ENCODE measurements around the gene SEMA5A. TPM values are rescaled to one million over a fixed set of nuclear protein-coding genes. Genes with fewer than 3 reads are reported as not detected.

SEMA5A gene
- total RNA-seq, 1 experiment from 2014 or later: 34.3 TPM

- Mint-ChIP-seq H3K9me3 (ENCODE audit: unreplicated experiment) (no peaks in the 10 kb centered on the region), H3K4me1 (ENCODE audit: low read depth, unreplicated experiment) (no peaks in the 10 kb centered on the region), H3K27me3 (ENCODE audit: insufficient read depth, unreplicated experiment) (no peaks in the 10 kb centered on the region), H3K27ac (ENCODE audit: unreplicated experiment) (no peak overlapping the region), H3K36me3 (ENCODE audit: insufficient read depth, unreplicated experiment) (no peaks in the 10 kb centered on the region), H3K4me3 (ENCODE audit: unreplicated experiment) (no peak overlapping the region)
- DNase-seq: no peak
- no peaks in the 10 kb centered on the region for H3K27me3 ChIP-seq (replicated peaks; ENCODE audit: control insufficient read depth, insufficient read depth, low read length)
- intact Hi-C loops (cut with micrococcal nuclease; ENCODE audit: unreplicated experiment): loop anchor here (1.0 kb wide), 2 partner anchors 138 to 343 kb away; no protein-coding TSS in a partner anchor
- H3K9me3 ChIP-seq: no peaks in the 10 kb centered on the region
- TF ChIP-seq, protein P1, sequence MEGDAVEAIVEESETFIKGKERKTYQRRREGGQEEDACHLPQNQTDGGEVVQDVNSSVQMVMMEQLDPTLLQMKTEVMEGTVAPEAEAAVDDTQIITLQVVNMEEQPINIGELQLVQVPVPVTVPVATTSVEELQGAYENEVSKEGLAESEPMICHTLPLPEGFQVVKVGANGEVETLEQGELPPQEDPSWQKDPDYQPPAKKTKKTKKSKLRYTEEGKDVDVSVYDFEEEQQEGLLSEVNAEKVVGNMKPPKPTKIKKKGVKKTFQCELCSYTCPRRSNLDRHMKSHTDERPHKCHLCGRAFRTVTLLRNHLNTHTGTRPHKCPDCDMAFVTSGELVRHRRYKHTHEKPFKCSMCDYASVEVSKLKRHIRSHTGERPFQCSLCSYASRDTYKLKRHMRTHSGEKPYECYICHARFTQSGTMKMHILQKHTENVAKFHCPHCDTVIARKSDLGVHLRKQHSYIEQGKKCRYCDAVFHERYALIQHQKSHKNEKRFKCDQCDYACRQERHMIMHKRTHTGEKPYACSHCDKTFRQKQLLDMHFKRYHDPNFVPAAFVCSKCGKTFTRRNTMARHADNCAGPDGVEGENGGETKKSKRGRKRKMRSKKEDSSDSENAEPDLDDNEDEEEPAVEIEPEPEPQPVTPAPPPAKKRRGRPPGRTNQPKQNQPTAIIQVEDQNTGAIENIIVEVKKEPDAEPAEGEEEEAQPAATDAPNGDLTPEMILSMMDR (IDR thresholded peaks at IDR 0.05; ENCODE audit: insufficient read depth in 1 of 2, low read depth in 1 of 2, low read length in 1 of 2, severe bottlenecking in 1 of 2, unreplicated experiment in 1 of 2): no peak
- POLR2A ChIA-PET: no interaction called here
- BruUV-seq (replicated peaks): no TSS peak
- no peaks in the 10 kb centered on the region for H3K36me3 ChIP-seq (ENCODE audit: control insufficient read depth, insufficient read depth, low read length)
- H3K4me3 ChIP-seq (ENCODE audit: low read depth, low read length): no peak overlapping the region
- CTCF ChIA-PET: no interaction called here
- H3K4me1 ChIP-seq: no peaks in the 10 kb centered on the region
Measured at GRCh38 chr5:9499498-9499876, 46.4 kb downstream of the SEMA5A start.

DNA sequence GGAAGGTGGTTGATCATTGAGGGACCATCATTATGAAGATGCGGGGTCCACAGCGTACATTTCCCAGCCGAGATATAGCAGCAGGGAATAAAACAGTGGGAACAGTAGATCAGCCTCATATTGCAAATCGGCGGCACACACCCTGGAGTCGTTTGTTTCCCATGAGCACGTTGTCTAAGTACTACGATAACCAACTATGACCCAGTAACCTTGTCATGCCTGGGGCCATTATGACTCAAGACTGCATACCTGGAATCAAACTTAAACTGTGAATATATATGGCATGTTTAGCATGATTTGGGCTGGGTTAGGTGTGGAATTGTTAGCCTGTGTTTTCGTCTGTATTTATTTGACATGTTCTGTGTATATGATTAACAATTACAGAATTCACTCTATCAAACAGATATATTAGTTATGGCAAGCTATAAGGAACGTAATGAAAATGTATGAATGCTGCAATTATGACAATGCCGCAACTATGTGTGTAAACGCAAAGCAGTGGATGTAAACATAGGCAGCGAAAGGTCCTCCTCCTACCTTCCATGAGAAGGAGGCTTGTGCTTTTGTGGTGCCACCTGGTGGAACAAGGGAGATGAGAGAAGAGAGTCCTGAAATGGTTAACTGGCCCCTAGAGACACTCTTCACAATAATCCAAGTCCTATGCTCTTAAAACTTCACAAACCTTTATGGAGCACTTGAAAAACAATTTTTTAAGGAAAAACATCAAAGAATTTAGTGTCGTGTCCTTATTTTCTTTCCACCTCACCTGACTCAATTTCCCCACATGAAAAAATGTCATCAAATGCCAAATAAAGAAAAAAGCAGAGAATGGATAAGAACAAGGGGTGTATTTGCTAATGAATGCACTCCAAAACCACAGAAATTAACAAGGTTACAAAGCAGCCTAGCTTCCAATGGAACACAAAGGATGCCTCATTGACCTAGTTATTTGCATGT is 47.1 kb downstream of the SEMA5A start:
- Mint-ChIP-seq H3K36me3 (ENCODE audit: insufficient read depth, unreplicated experiment) (no peaks in the 10 kb centered on the region), H3K4me3 (ENCODE audit: unreplicated experiment) (no peak overlapping the region), H3K9me3 (ENCODE audit: unreplicated experiment) (no peaks in the 10 kb centered on the region), H3K4me1 (ENCODE audit: low read depth, unreplicated experiment) (no peaks in the 10 kb centered on the region), H3K27ac (ENCODE audit: unreplicated experiment) (no peak overlapping the region), H3K27me3 (ENCODE audit: insufficient read depth, unreplicated experiment) (no peaks in the 10 kb centered on the region)
- TF ChIP-seq, protein P1 (IDR thresholded peaks at IDR 0.05; ENCODE audit: insufficient read depth in 1 of 2, low read depth in 1 of 2, low read length in 1 of 2, severe bottlenecking in 1 of 2, unreplicated experiment in 1 of 2): peak; percentile 47 to 64
- no peaks in the 10 kb centered on the region for H3K4me1 ChIP-seq
- POLR2A ChIA-PET: no interaction called here
- H3K4me3 ChIP-seq (ENCODE audit: low read depth, low read length): no peak overlapping the region
- H3K9me3 ChIP-seq: no peaks in the 10 kb centered on the region
- CTCF ChIA-PET: no interaction called here
- intact Hi-C loops (cut with micrococcal nuclease; ENCODE audit: unreplicated experiment): loop anchor here (1.0 kb wide), 2 partner anchors 138 to 343 kb away; no protein-coding TSS in a partner anchor
- peak; percentile 44 to 49 for DNase-seq
- BruUV-seq (replicated peaks): no TSS peak
- H3K36me3 ChIP-seq (ENCODE audit: control insufficient read depth, insufficient read depth, low read length): no peaks in the 10 kb centered on the region
- no peaks in the 10 kb centered on the region for H3K27me3 ChIP-seq (replicated peaks; ENCODE audit: control insufficient read depth, insufficient read depth, low read length)

DNA sequence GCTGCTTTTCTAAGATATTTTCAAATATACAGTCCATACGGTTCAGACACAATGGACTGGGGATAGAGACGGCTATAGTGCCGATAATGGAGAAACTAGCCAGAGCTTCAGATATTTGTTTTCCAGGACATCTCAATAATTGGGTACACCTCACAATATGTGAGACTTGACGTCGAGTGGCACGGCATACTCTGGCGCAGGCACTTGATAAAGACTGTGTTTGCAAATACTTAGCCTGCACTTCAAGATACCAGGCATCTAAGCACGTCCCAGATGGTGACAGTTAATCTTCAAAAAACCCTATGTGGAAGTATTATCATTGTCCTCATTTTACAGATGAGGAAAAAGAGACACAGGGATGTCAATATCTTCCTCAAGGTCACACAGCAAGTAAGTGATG is 48.5 kb downstream of the SEMA5A start:
- no peak for DNase-seq
- Mint-ChIP-seq H3K4me3 (ENCODE audit: unreplicated experiment) (no peak overlapping the region), H3K9me3 (ENCODE audit: unreplicated experiment) (no peaks in the 10 kb centered on the region), H3K27ac (ENCODE audit: unreplicated experiment) (no peak overlapping the region), H3K27me3 (ENCODE audit: insufficient read depth, unreplicated experiment) (no peaks in the 10 kb centered on the region), H3K4me1 (ENCODE audit: low read depth, unreplicated experiment) (no peaks in the 10 kb centered on the region), H3K36me3 (ENCODE audit: insufficient read depth, unreplicated experiment) (no peaks in the 10 kb centered on the region)
- BruUV-seq (replicated peaks): no TSS peak
- ChIA-PET CTCF (no interaction called here), POLR2A (no interaction called here)
- no peaks in the 10 kb centered on the region for H3K36me3 ChIP-seq (ENCODE audit: control insufficient read depth, insufficient read depth, low read length)
- no peaks in the 10 kb centered on the region for H3K27me3 ChIP-seq (replicated peaks; ENCODE audit: control insufficient read depth, insufficient read depth, low read length)
- H3K9me3 ChIP-seq: no peaks in the 10 kb centered on the region
- no peak overlapping the region for H3K4me3 ChIP-seq (ENCODE audit: low read depth, low read length)
- H3K4me1 ChIP-seq: no peaks in the 10 kb centered on the region
- TF ChIP-seq, protein P1 (IDR thresholded peaks at IDR 0.05; ENCODE audit: insufficient read depth in 1 of 2, low read depth in 1 of 2, low read length in 1 of 2, severe bottlenecking in 1 of 2, unreplicated experiment in 1 of 2): no peak
- intact Hi-C loops (cut with micrococcal nuclease; ENCODE audit: unreplicated experiment): no loop called here
